ENCODE measurements around the gene SGPL1. TPM values are rescaled to one million over a fixed set of nuclear protein-coding genes. Genes with fewer than 3 reads are reported as not detected.

Gene SGPL1
- total RNA-seq, 1 donor from 2014 or later = 111 TPM

DNA sequence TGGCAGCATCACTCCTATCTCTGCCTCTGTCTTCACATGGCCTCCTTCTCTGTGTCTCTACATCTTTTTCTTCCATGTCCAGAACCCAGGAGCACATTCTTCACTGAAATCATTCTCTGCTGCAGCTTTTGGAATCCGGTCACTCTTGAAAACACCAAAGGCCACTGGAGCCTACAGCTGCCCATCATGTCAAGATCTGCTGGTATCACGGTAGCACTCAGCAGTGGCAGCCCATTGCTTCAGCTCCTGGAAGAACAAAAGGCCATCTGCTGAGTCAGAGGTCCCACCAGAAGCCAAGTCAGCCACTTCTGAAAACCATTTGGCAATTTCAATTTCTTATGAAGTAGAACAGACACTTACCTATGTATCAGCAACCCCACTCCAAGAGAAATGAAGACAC, 78.7 kb downstream of the SGPL1 start:
- Mint-ChIP-seq H3K4me1 (ENCODE audit: low read depth, unreplicated experiment) (peaks cover 18% of the 10 kb centered on the region), H3K9me3 (ENCODE audit: unreplicated experiment) (peaks cover 3% of the 10 kb centered on the region), H3K27ac (ENCODE audit: unreplicated experiment) (no peak overlapping the region), H3K27me3 (ENCODE audit: unreplicated experiment) (peaks cover 1% of the 10 kb centered on the region), H3K4me3 (ENCODE audit: unreplicated experiment) (no peak overlapping the region), H3K36me3 (ENCODE audit: unreplicated experiment) (no peaks in the 10 kb centered on the region)
- TF ChIP-seq, protein P1, sequence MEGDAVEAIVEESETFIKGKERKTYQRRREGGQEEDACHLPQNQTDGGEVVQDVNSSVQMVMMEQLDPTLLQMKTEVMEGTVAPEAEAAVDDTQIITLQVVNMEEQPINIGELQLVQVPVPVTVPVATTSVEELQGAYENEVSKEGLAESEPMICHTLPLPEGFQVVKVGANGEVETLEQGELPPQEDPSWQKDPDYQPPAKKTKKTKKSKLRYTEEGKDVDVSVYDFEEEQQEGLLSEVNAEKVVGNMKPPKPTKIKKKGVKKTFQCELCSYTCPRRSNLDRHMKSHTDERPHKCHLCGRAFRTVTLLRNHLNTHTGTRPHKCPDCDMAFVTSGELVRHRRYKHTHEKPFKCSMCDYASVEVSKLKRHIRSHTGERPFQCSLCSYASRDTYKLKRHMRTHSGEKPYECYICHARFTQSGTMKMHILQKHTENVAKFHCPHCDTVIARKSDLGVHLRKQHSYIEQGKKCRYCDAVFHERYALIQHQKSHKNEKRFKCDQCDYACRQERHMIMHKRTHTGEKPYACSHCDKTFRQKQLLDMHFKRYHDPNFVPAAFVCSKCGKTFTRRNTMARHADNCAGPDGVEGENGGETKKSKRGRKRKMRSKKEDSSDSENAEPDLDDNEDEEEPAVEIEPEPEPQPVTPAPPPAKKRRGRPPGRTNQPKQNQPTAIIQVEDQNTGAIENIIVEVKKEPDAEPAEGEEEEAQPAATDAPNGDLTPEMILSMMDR (IDR thresholded peaks at IDR 0.05; ENCODE audit: partially characterized antibody, unreplicated experiment) = no peak
- no peak for DNase-seq

DNA sequence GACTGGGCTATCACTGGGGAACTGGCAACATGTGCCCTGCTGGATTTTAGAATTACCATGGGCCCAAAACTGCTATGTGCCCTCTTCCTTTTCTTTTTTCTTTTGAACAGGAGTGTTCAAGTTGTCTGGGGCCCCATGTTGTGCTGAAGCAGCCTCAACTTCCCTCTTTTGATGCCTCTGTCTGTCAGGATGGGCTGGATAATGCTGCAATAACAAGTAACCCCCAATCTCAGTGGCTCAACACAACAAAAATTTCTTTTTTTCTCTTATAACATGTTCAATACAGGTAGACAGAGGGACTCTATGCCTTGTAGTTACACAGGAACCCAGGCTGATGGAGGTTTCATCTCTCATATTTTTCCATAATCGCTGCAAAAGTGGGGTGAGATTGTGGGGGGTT, 80.8 kb downstream of the SGPL1 start:
- Mint-ChIP-seq H3K9me3 (ENCODE audit: unreplicated experiment) (peaks cover 3% of the 10 kb centered on the region), H3K27ac (ENCODE audit: unreplicated experiment) (no peak overlapping the region), H3K4me3 (ENCODE audit: unreplicated experiment) (no peak overlapping the region), H3K36me3 (ENCODE audit: unreplicated experiment) (no peaks in the 10 kb centered on the region), H3K27me3 (ENCODE audit: unreplicated experiment) (peaks cover 1% of the 10 kb centered on the region), H3K4me1 (ENCODE audit: low read depth, unreplicated experiment) (peaks cover 4% of the 10 kb centered on the region)
- TF ChIP-seq, protein P1 (IDR thresholded peaks at IDR 0.05; ENCODE audit: partially characterized antibody, unreplicated experiment) = no peak
- no peak for DNase-seq

DNA sequence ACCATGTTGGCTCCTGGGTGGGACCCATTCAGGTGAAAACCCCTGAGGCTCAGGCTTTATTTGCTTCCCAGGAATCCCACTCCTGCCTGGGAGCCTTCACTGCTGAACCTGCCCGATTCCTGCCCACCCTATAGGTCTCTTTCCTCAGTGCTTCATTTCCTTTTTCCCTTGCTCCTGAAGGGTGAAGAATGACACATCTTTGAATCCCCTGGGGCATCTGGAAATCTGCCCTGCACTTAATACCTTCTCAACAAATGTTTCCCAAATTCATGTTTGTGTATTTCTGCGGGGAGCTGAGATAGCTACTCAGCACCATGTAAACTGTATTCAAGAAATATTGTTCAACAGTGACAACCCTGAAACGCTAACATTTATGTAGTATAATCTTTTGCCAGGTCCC, 82.9 kb downstream of the SGPL1 start:
- no peaks in the 10 kb centered on the region for H3K36me3 Mint-ChIP-seq (ENCODE audit: unreplicated experiment)
- H3K27ac Mint-ChIP-seq (ENCODE audit: unreplicated experiment) = no peak overlapping the region
- no peak overlapping the region for H3K4me3 Mint-ChIP-seq (ENCODE audit: unreplicated experiment)
- H3K9me3 Mint-ChIP-seq (ENCODE audit: unreplicated experiment) = no peaks in the 10 kb centered on the region
- peaks cover 1% of the 10 kb centered on the region for H3K4me1 Mint-ChIP-seq (ENCODE audit: low read depth, unreplicated experiment)
- no peak for DNase-seq
- H3K27me3 Mint-ChIP-seq (ENCODE audit: unreplicated experiment) = peaks cover 1% of the 10 kb centered on the region
- TF ChIP-seq, protein P1 (IDR thresholded peaks at IDR 0.05; ENCODE audit: partially characterized antibody, unreplicated experiment) = no peak

DNA sequence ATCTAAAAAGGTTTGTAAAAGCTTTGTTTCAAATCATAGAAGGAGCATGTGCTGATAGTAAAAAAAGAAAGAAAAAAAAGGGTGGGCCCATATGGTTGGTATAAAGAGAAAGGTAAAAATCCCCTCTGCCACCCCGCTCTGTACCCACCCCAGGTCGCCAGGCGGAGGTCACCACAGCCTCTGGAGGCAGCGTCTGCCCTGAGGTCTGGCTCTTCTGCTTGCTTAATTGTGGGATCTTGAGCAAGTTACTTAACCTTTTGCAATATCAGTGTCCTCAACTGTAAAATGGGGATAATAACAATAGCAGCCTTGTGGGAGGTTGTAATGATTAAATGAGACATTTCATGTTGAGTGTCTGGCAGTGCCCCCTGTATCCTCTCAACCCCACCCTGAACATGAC, 83.3 kb downstream of the SGPL1 start:
- TF ChIP-seq, protein P1 (IDR thresholded peaks at IDR 0.05; ENCODE audit: partially characterized antibody, unreplicated experiment) = no peak
- Mint-ChIP-seq H3K4me3 (ENCODE audit: unreplicated experiment) (no peak overlapping the region), H3K27ac (ENCODE audit: unreplicated experiment) (no peak overlapping the region), H3K9me3 (ENCODE audit: unreplicated experiment) (no peaks in the 10 kb centered on the region), H3K4me1 (ENCODE audit: low read depth, unreplicated experiment) (peaks cover 1% of the 10 kb centered on the region), H3K36me3 (ENCODE audit: unreplicated experiment) (no peaks in the 10 kb centered on the region), H3K27me3 (ENCODE audit: unreplicated experiment) (peaks cover 1% of the 10 kb centered on the region)
- DNase-seq = no peak

DNA sequence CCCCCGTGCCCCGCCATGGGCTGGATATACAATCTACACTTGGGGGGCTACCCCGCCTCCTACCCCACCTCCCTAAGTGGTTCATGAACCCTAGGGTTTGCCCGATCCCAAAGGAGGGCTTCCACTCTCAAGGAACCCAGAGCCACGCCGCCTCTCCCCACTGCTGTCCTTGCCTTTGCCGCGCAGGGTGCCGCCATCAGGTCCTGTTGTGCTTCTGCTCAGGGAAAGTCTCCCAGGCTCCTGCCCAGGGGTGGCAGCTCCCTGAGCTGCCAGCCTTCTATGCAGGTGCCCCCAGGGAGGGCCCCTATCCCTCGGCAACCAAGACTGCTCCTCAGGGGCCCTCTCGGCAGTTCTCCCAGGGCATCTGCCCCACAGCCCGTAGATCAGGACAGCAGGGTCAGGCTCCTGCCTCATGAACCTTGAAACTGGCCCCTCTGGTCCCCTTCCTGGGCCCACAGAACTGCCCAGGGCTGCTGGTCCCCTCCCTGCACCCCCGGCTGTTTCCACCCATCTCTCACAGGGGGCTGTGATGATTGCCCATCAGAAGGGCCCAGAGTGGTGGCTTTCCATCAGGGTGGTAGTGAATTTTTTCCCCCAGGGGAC, 85.6 kb downstream of the SGPL1 start:
- TF ChIP-seq, protein P1 (IDR thresholded peaks at IDR 0.05; ENCODE audit: partially characterized antibody, unreplicated experiment) = no peak
- no peaks in the 10 kb centered on the region for H3K27me3 Mint-ChIP-seq (ENCODE audit: unreplicated experiment)
- no peaks in the 10 kb centered on the region for H3K36me3 Mint-ChIP-seq (ENCODE audit: unreplicated experiment)
- no peak for DNase-seq
- H3K9me3 Mint-ChIP-seq (ENCODE audit: unreplicated experiment) = no peaks in the 10 kb centered on the region
- no peak overlapping the region for H3K4me3 Mint-ChIP-seq (ENCODE audit: unreplicated experiment)
- peaks cover 1% of the 10 kb centered on the region for H3K4me1 Mint-ChIP-seq (ENCODE audit: low read depth, unreplicated experiment)
- H3K27ac Mint-ChIP-seq (ENCODE audit: unreplicated experiment) = no peak overlapping the region

Data from glutamatergic neuron (in vitro differentiated cells).